ENCODE measurements around the gene IZUMO1.
"Not testable (repeated sequence)": the region's sequence is repeated elsewhere in the genome, so short reads cannot be mapped to it uniquely, and the experiment has no call there.

IZUMO1 gene

GRCh38 chr19:48719263-48720171, 27.2 kb downstream of the IZUMO1 start, which contains the start of gene MAMSTR:
MAMSTR (minus strand) TSS chr19:48719725; CDS start chr19:48719031, 694 bp downstream.
- no peaks in the 10 kb centered on the region for H3K36me3 ChIP-seq
- peaks cover 0 to 54% (median 40%) of the 10 kb centered on the region in 4 donors for H3K4me1 ChIP-seq
- TF ChIP-seq, protein P1, sequence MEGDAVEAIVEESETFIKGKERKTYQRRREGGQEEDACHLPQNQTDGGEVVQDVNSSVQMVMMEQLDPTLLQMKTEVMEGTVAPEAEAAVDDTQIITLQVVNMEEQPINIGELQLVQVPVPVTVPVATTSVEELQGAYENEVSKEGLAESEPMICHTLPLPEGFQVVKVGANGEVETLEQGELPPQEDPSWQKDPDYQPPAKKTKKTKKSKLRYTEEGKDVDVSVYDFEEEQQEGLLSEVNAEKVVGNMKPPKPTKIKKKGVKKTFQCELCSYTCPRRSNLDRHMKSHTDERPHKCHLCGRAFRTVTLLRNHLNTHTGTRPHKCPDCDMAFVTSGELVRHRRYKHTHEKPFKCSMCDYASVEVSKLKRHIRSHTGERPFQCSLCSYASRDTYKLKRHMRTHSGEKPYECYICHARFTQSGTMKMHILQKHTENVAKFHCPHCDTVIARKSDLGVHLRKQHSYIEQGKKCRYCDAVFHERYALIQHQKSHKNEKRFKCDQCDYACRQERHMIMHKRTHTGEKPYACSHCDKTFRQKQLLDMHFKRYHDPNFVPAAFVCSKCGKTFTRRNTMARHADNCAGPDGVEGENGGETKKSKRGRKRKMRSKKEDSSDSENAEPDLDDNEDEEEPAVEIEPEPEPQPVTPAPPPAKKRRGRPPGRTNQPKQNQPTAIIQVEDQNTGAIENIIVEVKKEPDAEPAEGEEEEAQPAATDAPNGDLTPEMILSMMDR (IDR thresholded peaks at IDR 0.05) = no peak
- DNase-seq = no peak
- intact Hi-C loops (cut with DNase I; ENCODE audit: low total_unique reads) = no loop called here
- H3K27me3 ChIP-seq = no peaks in the 10 kb centered on the region
- H3K4me3 ChIP-seq = peak within 1 kb of the TSS; percentile 54 to 57
- peak within 1 kb of the TSS; percentile 82 to 91 for H3K27ac ChIP-seq
- no peaks in the 10 kb centered on the region for H3K9me3 ChIP-seq

DNA sequence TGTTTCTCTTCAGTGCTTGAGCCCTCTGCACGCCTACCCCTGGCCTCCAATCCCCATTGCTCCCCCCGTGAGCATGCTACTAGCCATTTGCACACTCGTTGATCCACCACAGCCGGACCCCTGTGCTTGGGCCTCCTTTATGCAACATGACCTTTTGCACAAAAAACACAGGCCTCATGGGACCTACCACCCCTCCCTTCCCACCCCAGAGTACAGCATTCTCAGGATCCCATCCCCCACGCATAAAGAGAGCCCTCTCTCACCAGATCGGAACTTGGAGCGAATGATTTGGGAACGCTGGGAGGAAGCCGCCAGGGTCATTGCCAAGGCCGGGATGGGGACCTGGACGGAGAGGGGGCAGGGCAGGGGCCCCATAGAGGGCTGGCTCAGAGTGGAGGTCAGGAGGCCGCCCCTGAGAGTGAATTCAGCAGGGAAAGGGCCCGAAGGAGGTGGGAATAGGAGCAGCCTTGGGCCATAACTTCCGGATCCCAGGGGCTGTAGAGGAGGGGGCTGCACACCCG, 27.9 kb downstream of the IZUMO1 start:
- no peaks in the 10 kb centered on the region for H3K27me3 ChIP-seq
- TF ChIP-seq, protein P1 (IDR thresholded peaks at IDR 0.05) = no peak
- no peak for DNase-seq
- H3K4me3 ChIP-seq = no peak overlapping the region
- no peaks in the 10 kb centered on the region for H3K36me3 ChIP-seq
- no peak overlapping the region for H3K27ac ChIP-seq
- intact Hi-C loops (cut with DNase I; ENCODE audit: low total_unique reads) = no loop called here
- H3K9me3 ChIP-seq = no peaks in the 10 kb centered on the region
- peaks cover 4 to 54% (median 40%) of the 10 kb centered on the region in 4 donors for H3K4me1 ChIP-seq

DNA sequence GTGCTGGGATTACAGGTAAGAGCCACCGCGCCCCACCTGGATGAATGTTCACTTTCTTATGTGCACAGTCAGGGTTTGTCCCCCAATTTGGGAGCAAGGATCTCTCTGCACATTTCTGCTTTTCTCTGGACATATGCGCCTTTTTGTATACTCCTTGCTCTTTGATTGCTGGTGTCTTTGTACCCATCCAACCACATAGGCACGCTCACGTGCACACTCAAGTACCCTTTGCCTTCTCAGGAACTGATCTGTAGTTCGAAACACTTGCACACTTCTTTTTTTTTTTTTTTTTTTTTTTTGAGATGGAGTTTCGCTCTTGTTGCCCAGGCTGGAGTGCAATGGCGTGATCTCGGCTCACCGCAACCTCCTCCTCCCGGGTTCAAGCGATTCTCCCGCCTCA, 28.6 kb downstream of the IZUMO1 start:
- H3K36me3 ChIP-seq; H3K9me3 ChIP-seq; H3K27me3 ChIP-seq; H3K4me3 ChIP-seq; intact Hi-C loops (cut with DNase I; ENCODE audit: low total_unique reads); DNase-seq; H3K27ac ChIP-seq: not testable (repeated sequence)
- peaks cover 4 to 60% (median 46%) of the 10 kb centered on the region in 4 donors for H3K4me1 ChIP-seq

- peak overlapping the region; percentile 19 to 49 for H3K4me3 ChIP-seq
- peak overlapping the region; percentile 74 to 82 for H3K27ac ChIP-seq
- H3K9me3 ChIP-seq = no peaks in the 10 kb centered on the region
- no peaks in the 10 kb centered on the region for H3K27me3 ChIP-seq
- intact Hi-C loops (cut with DNase I; ENCODE audit: low total_unique reads) = no loop called here
- DNase-seq = peak in 1 of 2 donors; percentile 83
- peaks cover 4 to 61% (median 50%) of the 10 kb centered on the region in 4 donors for H3K4me1 ChIP-seq
- TF ChIP-seq, protein P1 (IDR thresholded peaks at IDR 0.05) = no peak
- no peaks in the 10 kb centered on the region for H3K36me3 ChIP-seq
These were observed 30.0 kb downstream of the IZUMO1 start for GRCh38 chr19:48716562-48717291.

DNA sequence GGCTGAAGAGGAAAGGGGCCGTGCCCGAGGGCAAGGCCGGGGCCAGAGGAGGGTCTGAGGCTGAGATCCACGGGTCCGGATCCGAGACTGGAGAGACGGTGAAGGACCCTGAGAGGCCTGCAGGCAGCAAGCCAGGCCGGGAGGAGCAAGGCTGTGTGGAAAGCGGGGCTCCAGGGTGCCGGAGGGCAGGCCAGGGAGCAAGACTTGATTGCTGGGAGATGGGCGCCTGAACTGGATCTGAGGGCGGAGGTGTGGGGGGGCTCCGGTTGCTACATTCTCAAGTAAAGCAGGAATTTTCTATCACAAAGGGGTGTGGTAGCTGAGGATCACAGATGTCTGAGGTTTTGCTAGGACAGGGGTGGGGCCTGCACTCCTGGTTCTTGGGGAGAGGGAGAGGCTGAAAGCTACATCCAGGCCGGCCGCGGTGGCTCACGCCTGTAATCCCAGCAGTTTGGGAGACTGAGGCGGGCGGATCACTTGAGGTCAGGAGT, 31.0 kb downstream of the IZUMO1 start:
- no peaks in the 10 kb centered on the region for H3K36me3 ChIP-seq
- peaks cover 4 to 61% (median 49%) of the 10 kb centered on the region in 4 donors for H3K4me1 ChIP-seq
- H3K9me3 ChIP-seq = no peaks in the 10 kb centered on the region
- H3K27me3 ChIP-seq = no peaks in the 10 kb centered on the region
- no peak for DNase-seq
- TF ChIP-seq, protein P1 (IDR thresholded peaks at IDR 0.05) = no peak
- peak overlapping the region in 1 of 2 donors; percentile 73 for H3K4me3 ChIP-seq
- intact Hi-C loops (cut with DNase I; ENCODE audit: low total_unique reads) = no loop called here
- H3K27ac ChIP-seq = peak overlapping the region; percentile 74 to 82

Data from tibial artery (tissue), 4 donors.